Lower lobe of right lung (tissue), 2 donors: ENCODE data around the gene DGCR2. TPM values are rescaled to one million over a fixed set of nuclear protein-coding genes. Genes with fewer than 3 reads are reported as not detected.

Experiments
- ATAC-seq, 2 donors: fragments of 200-7000 bp; cut with Tn5 transposase; one replicate each; pipeline ENCODE4 v1.9.1; 2020 to 2022; ENCODE audit warnings: mild to moderate bottlenecking in 2 of 2, moderate library complexity in 2 of 2
- DNase-seq: peaks from one replicate; pipeline ENCODE4 v3.0.0-alpha.2; 2020
- H3K27ac ChIP-seq: fragments of 200-600 bp; one replicate; pipeline ENCODE4 v1.8.0; 2022
- H3K27me3 ChIP-seq: fragments of 200-600 bp; one replicate; pipeline ENCODE4 v1.8.0; 2022; ENCODE audit warnings: low read depth
- H3K36me3 ChIP-seq: fragments of 200-600 bp; one replicate; pipeline ENCODE4 v1.8.0; 2022; ENCODE audit warnings: mild to moderate bottlenecking
- H3K4me1 ChIP-seq: fragments of 200-600 bp; one replicate; pipeline ENCODE4 v1.8.0; 2022
- H3K4me3 ChIP-seq: fragments of 200-600 bp; one replicate; pipeline ENCODE4 v1.8.0; 2022; ENCODE audit warnings: mild to moderate bottlenecking
- H3K9me3 ChIP-seq: fragments of 200-600 bp; one replicate; pipeline ENCODE4 v1.8.0; 2022
- CTCF ChIP-seq: fragments of 200-600 bp; IDR thresholded peaks from one replicate; pipeline ENCODE4 v1.8.0; 2022; ENCODE audit warnings: antibody characterized with exemption, mild to moderate bottlenecking
- intact Hi-C: fragments of 100-400 bp; cut with DNase I; formaldehyde crosslinking; loops from one replicate; pipeline ENCODE4 v1.11.0; 2022
- total RNA-seq: library from RNA; stranded (reverse); fragmentation: NEBNext Ultra II Directional; extraction: Animal tissue kit (Norgen Biotek cat#: 25700); gene quantifications from one replicate; pipeline ENCODE4 v1.2.1, GENCODE V29; 2021
- donor health status: DM: no; HTN: yes; CAD: no; lungs with severe emphysema.

DGCR2 gene
- total RNA-seq, 1 donor from 2014 or later = 62.9 TPM

DNA sequence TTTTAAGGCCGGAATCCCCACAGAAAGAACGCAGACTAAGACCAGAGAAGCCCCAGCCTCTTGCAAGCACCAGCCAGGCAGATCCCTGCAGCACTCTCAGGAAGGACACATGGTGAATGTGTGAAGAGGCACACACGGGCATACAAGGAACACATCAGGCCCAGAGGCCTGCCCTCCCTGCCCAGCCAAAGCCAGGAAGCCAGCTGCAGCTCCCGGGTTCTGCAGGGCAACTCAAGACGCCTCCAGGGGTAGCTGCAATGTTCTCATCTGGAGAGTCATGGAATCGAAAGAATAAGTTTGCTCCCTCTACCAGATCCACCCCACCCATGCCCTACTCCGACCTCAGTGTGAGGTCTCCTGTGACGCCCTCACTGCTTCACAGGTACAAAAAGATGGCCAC lies 2.3 kb downstream of the DGCR2 start:
- intact Hi-C loops = no loop called here
- peak overlapping the region; percentile 95 for H3K27ac ChIP-seq
- peaks cover 10% of the 10 kb centered on the region for H3K36me3 ChIP-seq
- DNase-seq (no peak), ATAC-seq (no peak)
- H3K4me3 ChIP-seq = peak overlapping the region; percentile 68
- no peak for TF ChIP-seq CTCF
- peaks cover 68% of the 10 kb centered on the region for H3K4me1 ChIP-seq
- H3K27me3 ChIP-seq = no peaks in the 10 kb centered on the region
- no peaks in the 10 kb centered on the region for H3K9me3 ChIP-seq

- TF ChIP-seq CTCF = no peak
- Histone ChIP-seq H3K4me3 (no peak overlapping the region), H3K27me3 (no peaks in the 10 kb centered on the region), H3K36me3 (peaks cover 10% of the 10 kb centered on the region), H3K4me1 (peaks cover 73% of the 10 kb centered on the region), H3K27ac (no peak overlapping the region), H3K9me3 (no peaks in the 10 kb centered on the region)
- ATAC-seq (no peak), DNase-seq (no peak)
- intact Hi-C loops = no loop called here
These were observed 3.8 kb downstream of the DGCR2 start for GRCh38 chr22:19118329-19118880.

- DNase-seq = no peak
- intact Hi-C loops = no loop called here
- peaks cover 10% of the 10 kb centered on the region for H3K36me3 ChIP-seq
- no peak overlapping the region for H3K4me3 ChIP-seq
- H3K9me3 ChIP-seq = no peaks in the 10 kb centered on the region
- peak; percentile 2 to 13 for ATAC-seq
- H3K4me1 ChIP-seq = peaks cover 67% of the 10 kb centered on the region
- no peak for TF ChIP-seq CTCF
- H3K27me3 ChIP-seq = no peaks in the 10 kb centered on the region
- no peak overlapping the region for H3K27ac ChIP-seq
These were observed 5.1 kb downstream of the DGCR2 start for GRCh38 chr22:19117111-19117512.

DNA sequence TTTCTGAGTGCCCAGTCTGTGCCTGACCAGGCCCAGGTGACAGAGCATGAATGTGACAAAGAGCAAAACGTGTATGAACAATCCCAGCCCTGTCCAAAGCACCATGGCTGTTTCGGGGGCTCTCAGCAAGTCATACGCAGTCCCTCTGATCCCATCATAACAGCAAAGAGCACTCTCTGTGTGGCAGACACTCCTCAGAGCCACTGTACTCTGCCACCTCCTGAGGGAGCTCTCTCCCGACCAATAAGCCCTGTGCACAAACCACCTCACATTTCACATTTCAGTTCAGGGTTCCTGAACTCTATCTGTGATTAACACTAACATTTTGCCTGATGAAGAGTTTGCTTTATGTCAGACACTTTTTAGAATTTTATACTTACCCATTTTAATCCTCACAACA lies 6.6 kb downstream of the DGCR2 start:
- no peaks in the 10 kb centered on the region for H3K9me3 ChIP-seq
- no peaks in the 10 kb centered on the region for H3K27me3 ChIP-seq
- no peak for TF ChIP-seq CTCF
- no peak overlapping the region for H3K27ac ChIP-seq
- intact Hi-C loops = no loop called here
- no peak for ATAC-seq
- DNase-seq = no peak
- no peak overlapping the region for H3K4me3 ChIP-seq
- peaks cover 10% of the 10 kb centered on the region for H3K36me3 ChIP-seq
- peaks cover 67% of the 10 kb centered on the region for H3K4me1 ChIP-seq

DNA sequence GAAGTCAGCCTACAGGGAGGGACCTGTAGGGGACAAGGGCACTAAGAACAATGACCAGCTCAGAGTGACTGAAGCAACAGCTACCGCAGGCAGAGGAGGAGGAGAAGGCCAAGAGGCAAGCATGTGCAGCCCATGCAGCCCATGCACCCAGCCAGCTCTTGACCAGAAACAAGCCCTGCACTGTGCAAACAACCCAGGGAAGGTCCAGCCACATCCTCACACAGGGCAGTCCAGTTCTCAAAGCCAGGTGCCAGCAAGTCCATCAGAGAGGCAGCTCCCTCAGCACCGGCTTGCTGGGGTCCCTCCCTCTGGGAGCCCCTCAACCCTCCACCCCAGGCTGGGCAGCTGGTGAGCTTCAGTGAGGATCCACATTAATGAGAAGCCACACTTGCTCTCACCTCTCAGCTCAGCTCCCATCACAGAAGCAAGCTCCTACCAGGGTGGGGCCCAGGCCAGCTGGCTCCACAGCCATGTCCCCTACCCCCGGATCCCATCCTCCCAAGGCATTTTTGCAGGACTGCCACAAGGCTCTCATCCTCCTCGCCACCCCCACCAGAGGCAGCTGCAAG lies 7.1 kb downstream of the DGCR2 start:
- H3K4me3 ChIP-seq = no peak overlapping the region
- H3K36me3 ChIP-seq = peaks cover 10% of the 10 kb centered on the region
- no peak overlapping the region for H3K27ac ChIP-seq
- intact Hi-C loops = no loop called here
- H3K4me1 ChIP-seq = peaks cover 67% of the 10 kb centered on the region
- DNase-seq = no peak
- TF ChIP-seq CTCF = no peak
- H3K27me3 ChIP-seq = no peaks in the 10 kb centered on the region
- ATAC-seq = peak in 1 of 2 donors; percentile 12
- no peaks in the 10 kb centered on the region for H3K9me3 ChIP-seq
